GM21367 (cell line): ENCODE measurements around the gene GRB7.
"Not testable (repeated sequence)": the region's sequence is repeated elsewhere in the genome, so short reads cannot be mapped to it uniquely, and the experiment has no call there.

Source experiments
- ATAC-seq: cut with Tn5 transposase; IDR thresholded peaks from one replicate; pipeline ENCODE4 v1.9.1; 2021; ENCODE audit not compliant: unreplicated experiment

The GRB7 gene

GRCh38 chr17:39737760-39738567, at the start of gene GRB7:
TSS of gene GRB7 (plus strand) at chr17:39737938. CDS start at chr17:39742302, 4,364 bp downstream.
- ATAC-seq: no peak

GRCh38 chr17:39688475-39688835, 49.3 kb upstream of the GRB7 start:
- ATAC-seq: no peak

- ATAC-seq: no peak
These were observed 48.8 kb upstream of the GRB7 start for GRCh38 chr17:39688945-39689344.

DNA sequence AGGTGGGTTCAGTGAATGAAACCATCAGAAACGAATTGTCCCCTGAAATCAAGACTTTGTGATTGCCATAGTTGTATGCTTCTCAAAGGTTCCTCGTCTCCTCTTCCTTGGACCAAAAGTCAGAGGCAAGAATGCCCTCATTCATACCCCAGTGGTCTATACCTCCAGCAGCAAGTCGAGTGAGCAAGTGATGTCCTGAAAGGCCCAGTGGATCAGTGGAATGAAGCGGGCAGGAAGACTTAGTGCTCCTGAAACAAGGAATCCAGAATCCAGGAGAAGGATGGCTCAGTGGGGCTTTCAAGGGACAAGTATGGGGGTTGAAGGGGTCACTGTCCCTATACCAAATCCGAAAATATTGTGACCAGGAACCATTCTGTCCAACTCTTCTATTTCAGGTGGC, 43.1 kb upstream of the GRB7 start:
- ATAC-seq: no peak

- ATAC-seq: no peak
These were observed 42.7 kb upstream of the GRB7 start for GRCh38 chr17:39695089-39695474.

- no peak for ATAC-seq
These were observed 41.0 kb upstream of the GRB7 start for GRCh38 chr17:39696731-39697130.

DNA sequence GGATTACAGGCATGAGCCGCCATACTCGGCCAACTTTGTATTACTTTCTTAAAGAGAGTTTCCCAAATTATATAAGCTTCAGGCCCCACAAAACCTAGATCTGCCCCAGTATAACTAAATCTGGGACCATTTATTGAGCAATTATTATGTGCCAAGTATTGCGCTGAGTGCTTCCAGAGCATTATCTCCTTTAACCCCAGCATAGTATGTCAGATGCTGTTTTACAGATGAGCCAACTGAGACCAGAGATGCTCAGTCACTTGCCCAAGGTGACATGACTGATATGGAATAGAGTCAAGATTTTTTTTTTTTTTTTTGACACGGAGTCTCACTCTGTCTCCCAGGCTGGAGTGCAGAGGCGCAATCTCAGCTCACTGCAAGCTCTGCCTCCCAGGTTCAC, 39.8 kb upstream of the GRB7 start:
- ATAC-seq: no peak

DNA sequence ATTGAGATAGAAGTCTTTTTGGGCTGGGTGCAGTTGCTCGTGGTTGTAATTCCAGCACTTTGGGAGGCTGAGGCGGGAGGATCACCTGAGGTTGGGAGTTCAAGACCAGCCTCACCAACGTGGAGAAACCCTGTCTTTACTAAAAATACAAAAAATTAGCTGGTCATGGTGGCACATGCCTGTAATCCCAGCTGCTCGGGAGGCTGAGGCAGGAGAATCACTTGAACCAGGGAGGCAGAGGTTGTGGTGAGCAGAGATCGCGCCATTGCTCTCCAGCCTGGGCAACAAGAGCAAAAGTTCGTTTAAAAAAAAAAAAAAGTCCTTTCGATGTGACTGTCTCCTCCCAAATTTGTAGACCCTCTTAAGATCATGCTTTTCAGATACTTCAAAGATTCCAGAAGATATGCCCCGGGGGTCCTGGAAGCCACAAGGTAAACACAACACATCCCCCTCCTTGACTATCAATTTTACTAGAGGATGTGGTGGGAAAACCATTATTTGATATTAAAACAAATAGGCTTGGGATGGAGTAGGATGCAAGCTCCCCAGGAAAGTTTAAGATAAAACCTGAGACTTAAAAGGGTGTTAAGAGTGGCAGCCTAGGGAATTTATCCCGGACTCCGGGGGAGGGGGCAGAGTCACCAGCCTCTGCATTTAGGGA, 38.5 kb upstream of the GRB7 start:
- not testable (repeated sequence) for ATAC-seq

GRCh38 chr17:39699818-39700147, 38.0 kb upstream of the GRB7 start, which contains the start of gene ERBB2:
TSS of gene ERBB2 (plus strand) at chr17:39700064. CDS start at chr17:39700239, 175 bp downstream.
- no peak for ATAC-seq

GRCh38 chr17:39700148-39700987, 37.4 kb upstream of the GRB7 start:
- ATAC-seq: no peak

- no peak for ATAC-seq
These were observed 36.5 kb upstream of the GRB7 start for GRCh38 chr17:39701012-39701783.

DNA sequence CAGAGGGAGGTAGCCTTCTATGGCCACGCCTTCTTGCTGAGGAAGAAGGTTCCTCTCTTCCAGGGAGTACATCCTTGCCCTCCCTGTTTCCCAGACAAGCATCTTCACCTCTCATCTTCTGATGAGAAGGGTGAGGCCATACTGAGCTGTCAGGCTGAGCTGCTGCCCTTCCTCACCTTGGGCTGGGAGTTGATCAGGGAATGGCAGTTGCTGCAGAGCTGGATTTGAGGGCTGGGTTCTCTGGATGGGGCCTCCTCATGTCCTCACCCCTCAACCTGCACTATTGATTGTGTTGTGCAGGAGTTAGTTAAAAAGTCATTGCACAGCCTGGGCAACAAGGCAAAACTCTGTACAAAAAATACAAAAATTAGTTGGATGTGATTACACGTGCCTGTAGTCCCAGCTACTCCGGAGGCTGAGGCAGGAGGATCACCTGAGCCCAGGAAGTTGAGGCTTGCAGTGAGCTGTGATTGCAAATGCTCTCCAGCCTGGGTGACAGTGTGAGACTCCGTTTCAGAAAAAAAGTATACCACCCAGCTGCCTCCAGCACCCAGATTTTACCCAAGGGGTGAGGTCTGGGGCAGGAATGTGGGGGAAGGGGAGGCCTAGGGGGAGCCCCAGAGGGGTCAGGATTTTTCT, 35.8 kb upstream of the GRB7 start:
- ATAC-seq: no peak

- ATAC-seq: no peak
These were observed 34.5 kb upstream of the GRB7 start for GRCh38 chr17:39702901-39703893.

DNA sequence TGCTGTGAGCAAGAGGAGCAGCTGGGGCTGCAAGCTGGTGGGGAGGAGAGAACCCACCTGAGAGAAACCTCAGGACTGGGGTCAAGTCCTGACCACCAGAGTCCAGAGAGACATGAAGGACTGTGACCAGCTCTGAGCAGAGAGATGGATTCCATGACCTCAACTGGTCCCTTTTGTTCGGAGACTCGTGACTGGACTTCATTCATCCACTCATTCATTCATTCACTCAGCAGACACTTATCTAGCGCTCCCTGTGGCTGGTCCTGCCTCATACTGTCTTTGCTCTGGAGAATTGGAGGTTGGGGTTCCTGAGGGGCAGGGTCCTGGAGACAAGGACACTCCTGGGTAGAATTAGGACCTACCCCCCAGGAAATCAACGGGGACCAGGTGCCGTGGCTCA, 33.8 kb upstream of the GRB7 start:
- ATAC-seq: no peak

DNA sequence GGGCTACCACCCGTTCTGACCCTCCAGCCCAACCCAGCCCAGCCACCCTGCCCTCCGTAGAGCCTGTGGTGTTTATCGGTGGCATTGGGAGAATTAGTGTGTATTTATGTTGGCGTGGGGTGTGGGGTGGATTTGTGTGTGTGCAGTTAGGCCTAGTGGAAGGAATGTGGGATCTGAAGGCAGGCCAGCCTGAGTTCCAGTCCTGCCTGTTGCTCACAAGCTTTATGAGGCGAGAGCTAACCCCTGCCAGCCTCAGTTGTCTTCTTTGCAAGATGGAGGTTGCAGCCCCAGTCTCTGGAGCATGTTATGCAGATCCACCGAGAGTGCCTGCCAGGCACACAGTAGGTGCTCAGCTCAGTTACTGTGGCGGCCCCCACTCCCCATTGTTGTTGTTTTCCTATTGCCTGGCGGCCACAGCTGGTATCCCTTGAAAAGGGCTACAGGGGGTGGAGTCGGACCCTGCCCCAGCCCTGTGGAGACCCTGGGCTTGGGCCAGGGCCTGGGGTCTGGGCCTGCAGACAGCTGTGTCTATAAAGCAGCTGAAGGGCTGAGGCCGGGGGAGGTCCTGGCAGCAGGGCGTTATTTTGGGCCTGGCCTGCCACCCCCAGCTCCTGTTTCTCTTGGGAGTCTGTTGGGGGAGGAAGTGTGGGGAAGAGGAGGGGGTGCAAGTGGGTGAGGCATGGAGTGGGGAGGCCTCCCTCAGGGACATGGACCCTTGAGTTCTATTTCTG, 32.8 kb upstream of the GRB7 start:
- ATAC-seq: no peak

- no peak for ATAC-seq
These were observed 31.9 kb upstream of the GRB7 start for GRCh38 chr17:39705786-39706348.

DNA sequence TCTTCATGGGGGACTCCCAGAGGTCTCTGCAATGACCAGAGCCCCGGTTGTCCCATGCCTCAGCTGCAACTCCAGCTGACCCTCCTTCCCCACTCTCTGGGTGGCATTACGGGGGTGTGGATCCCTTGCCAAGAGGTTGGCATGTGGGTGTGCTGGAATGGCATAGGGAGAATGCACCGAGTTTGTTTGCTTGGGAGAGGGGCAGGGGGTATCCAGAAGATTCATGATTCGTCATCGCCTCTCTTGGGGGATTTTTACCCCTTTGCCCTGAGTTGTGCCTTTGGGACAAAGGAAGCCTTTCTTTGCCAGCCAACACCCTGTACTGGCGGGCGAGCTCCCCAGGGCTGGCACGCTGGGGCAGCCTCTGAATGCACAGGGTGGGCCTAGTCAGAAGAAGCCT, 31.4 kb upstream of the GRB7 start:
- ATAC-seq: no peak

GRCh38 chr17:39706921-39707337, 30.8 kb upstream of the GRB7 start:
- no peak for ATAC-seq
